GM12864 (cell line): Measurements from ENCODE around the gene RWDD1.

ENCODE experiments used
- DNase-seq: peaks from one replicate; pipeline ENCODE4 v3.0.0-alpha.2; 2011; ENCODE audit warnings: low read depth
- H3K4me3 ChIP-seq: 2 replicates; pipeline ENCODE4 v1.5.1; 2011; ENCODE audit warnings: mild to moderate bottlenecking, low read depth, low read length, control low read depth
- TF ChIP-seq, protein P1 (sequence below): IDR thresholded peaks from 2 replicates; pipeline ENCODE4 v1.5.1; 2011; ENCODE audit warnings: low read depth, mild to moderate bottlenecking, moderate library complexity, low read length, control low read depth, inconsistent platforms; ENCODE audit errors: missing control alignments

Gene RWDD1

DNA sequence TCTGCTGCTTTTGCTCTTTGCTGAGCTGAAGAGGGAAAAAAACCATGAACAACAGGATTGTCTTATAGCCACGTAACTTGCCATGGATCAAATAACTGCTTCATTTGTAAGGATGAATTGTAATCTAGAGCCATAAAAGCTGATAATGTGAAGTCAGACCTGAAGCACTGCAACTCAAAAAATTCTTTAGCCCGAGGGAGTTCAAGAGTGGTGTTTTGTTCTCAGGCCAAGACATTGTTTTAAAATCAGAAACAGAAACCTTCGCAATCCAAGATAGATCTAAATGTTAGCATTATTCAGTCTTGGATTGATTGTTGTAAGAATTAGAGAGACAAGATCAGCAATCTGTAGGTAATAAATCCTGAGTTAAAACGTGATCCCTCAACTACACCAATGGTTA lies 25.7 kb upstream of the RWDD1 start, which contains the start of gene TRAPPC3L:
Gene TRAPPC3L (minus strand): TSS at position 34 of the 400 bp plus-strand sequence. CDS start 170 bp downstream, outside the sequence.
- H3K4me3 ChIP-seq, result no peak within 1 kb of the TSS
- TF ChIP-seq, protein P1, sequence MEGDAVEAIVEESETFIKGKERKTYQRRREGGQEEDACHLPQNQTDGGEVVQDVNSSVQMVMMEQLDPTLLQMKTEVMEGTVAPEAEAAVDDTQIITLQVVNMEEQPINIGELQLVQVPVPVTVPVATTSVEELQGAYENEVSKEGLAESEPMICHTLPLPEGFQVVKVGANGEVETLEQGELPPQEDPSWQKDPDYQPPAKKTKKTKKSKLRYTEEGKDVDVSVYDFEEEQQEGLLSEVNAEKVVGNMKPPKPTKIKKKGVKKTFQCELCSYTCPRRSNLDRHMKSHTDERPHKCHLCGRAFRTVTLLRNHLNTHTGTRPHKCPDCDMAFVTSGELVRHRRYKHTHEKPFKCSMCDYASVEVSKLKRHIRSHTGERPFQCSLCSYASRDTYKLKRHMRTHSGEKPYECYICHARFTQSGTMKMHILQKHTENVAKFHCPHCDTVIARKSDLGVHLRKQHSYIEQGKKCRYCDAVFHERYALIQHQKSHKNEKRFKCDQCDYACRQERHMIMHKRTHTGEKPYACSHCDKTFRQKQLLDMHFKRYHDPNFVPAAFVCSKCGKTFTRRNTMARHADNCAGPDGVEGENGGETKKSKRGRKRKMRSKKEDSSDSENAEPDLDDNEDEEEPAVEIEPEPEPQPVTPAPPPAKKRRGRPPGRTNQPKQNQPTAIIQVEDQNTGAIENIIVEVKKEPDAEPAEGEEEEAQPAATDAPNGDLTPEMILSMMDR, result no peak
- DNase-seq, result no peak

GRCh38 chr6:116547358-116547757 lies 23.9 kb upstream of the RWDD1 start:
- no peak for DNase-seq
- H3K4me3 ChIP-seq, result no peak overlapping the region
- TF ChIP-seq, protein P1, result no peak

- TF ChIP-seq, protein P1, result no peak
- DNase-seq, result no peak
- H3K4me3 ChIP-seq, result no peak overlapping the region
These were observed 20.5 kb upstream of the RWDD1 start for GRCh38 chr6:116550796-116551195.

DNA sequence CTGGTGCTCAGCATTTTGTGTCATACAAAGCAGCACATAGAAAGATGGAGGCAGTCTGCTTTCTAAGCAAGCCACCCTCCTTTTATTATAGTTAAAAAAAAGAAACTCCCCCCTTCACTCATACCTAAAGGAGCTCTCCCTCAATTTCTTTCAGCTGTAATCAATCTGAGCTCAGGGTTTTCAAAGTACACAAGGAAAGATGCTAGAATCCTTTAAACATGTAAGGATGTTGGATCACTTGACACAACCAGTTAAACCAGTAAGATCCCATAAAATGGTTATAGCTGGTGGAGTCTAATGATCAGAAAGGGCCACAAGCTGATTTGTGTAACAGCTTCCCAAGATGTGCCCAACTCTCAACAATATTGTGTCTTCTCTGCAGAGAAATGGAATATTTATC lies 17.9 kb upstream of the RWDD1 start, which contains the start of gene CALHM4:
Gene CALHM4 (plus strand): TSS at position 301 of the 400 bp plus-strand sequence. CDS start 43 bp downstream, at position 344.
- TF ChIP-seq, protein P1, result no peak
- DNase-seq, result no peak
- H3K4me3 ChIP-seq, result no peak within 1 kb of the TSS

DNA sequence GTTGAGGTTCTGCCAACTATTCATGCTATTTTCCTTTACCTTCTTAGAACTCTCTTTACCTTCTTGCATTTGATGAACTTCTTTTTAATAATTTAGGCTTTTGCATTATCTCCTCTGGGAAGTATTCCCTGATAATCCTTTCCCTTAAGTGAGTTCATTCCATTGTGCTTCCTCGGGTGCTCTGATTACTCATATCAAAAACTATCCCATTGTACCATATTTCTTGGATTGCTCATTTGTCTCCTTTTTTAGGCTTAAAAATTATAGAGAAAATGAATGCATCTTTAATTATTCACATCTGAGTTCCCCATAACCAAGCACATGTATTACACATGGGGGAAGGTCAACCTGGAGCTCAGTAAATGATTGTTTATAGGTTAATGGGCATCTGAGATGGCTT lies 15.2 kb upstream of the RWDD1 start:
- H3K4me3 ChIP-seq, result no peak overlapping the region
- DNase-seq, result no peak
- TF ChIP-seq, protein P1, result no peak

GRCh38 chr6:116556814-116557415 lies 14.4 kb upstream of the RWDD1 start:
- TF ChIP-seq, protein P1, result no peak
- no peak for DNase-seq
- H3K4me3 ChIP-seq, result no peak overlapping the region

DNA sequence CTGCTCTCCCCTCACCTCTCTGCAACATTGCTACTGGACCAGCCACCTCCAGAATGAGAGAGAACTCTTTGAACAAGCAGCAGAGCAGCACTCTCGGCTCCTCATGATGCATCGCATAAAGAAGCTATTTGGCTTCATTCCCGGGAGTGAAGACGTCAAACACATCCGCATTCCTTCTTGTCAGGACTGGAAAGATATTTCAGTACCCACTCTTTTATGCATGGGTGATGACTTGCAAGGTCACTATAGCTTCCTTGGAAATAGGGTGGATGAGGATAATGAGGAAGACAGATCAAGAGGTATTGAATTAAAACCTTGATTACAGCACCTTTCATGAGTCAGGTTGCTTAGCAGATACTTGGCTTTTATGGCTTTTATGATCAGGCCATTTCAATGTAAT lies 13.4 kb upstream of the RWDD1 start:
- TF ChIP-seq, protein P1, result no peak
- no peak overlapping the region for H3K4me3 ChIP-seq
- no peak for DNase-seq
